ENCODE measurements around the gene REC8. TPM values are rescaled to one million over a fixed set of nuclear protein-coding genes. Genes with fewer than 3 reads are reported as not detected.

The REC8 gene
- total RNA-seq, 1 experiment from 2014 or later: 9.8 TPM

DNA sequence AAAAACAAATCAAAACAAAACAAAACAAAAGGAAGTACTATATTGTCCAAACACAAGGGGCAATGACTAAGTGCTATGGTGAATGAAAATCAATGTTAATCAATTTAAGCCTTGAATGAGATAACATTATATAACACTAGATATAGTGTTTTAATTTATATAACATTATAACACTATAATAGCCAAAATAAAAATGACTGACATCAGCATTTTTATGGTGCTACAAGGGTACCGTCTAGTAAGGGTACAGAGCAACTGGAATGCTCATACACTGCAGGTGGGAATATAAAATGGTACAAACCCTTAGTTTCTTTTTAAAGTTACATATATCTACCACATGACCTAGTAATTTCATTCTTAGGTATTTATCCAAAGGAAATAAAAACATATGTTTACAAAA, 54.6 kb downstream of the REC8 start:
- ATAC-seq: no peak
- peaks cover 6% of the 10 kb centered on the region for H3K36me3 ChIP-seq (ENCODE audit: control insufficient read depth, insufficient read depth, low read length)
- DNase-seq (ENCODE audit: low read depth, low spot score): no peak
- in situ Hi-C loops (cut with HindIII; ENCODE audit: low pct_unique_long_range_greater_than_20kb, low sequenced_read_pairs): no loop called here
- no peaks in the 10 kb centered on the region for H3K27me3 ChIP-seq (ENCODE audit: control insufficient read depth, insufficient read depth, low read length)
- BruUV-seq (replicated peaks): no TSS peak
- intact Hi-C loops (cut with micrococcal nuclease; ENCODE audit: unreplicated experiment): no loop called here
- H3K27ac ChIP-seq (ENCODE audit: low read length): no peak overlapping the region
- 0 out of 2 replicates have a peak, but pooled peaks cover 3% of the 10 kb centered on the region for H3K4me1 ChIP-seq (ENCODE audit: control insufficient read depth, insufficient read depth, low read length)
- TF ChIP-seq TCF7L2 (IDR thresholded peaks at IDR 0.05; ENCODE audit: low read depth, low read length) (no peak), SIN3A (IDR thresholded peaks at IDR 0.05; ENCODE audit: borderline replicate concordance, insufficient read depth, low read depth, low read length) (no peak), REST (IDR thresholded peaks at IDR 0.05; ENCODE audit: insufficient read depth in 1 of 2, low read depth in 2 of 2, low read length in 1 of 2) (no peak), POLR2AphosphoS5 (IDR thresholded peaks at IDR 0.05; ENCODE audit: low read depth, low read length) (no peak)
- TF ChIP-seq, protein P1, sequence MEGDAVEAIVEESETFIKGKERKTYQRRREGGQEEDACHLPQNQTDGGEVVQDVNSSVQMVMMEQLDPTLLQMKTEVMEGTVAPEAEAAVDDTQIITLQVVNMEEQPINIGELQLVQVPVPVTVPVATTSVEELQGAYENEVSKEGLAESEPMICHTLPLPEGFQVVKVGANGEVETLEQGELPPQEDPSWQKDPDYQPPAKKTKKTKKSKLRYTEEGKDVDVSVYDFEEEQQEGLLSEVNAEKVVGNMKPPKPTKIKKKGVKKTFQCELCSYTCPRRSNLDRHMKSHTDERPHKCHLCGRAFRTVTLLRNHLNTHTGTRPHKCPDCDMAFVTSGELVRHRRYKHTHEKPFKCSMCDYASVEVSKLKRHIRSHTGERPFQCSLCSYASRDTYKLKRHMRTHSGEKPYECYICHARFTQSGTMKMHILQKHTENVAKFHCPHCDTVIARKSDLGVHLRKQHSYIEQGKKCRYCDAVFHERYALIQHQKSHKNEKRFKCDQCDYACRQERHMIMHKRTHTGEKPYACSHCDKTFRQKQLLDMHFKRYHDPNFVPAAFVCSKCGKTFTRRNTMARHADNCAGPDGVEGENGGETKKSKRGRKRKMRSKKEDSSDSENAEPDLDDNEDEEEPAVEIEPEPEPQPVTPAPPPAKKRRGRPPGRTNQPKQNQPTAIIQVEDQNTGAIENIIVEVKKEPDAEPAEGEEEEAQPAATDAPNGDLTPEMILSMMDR (IDR thresholded peaks at IDR 0.05): no peak
- ChIA-PET CTCF (no interaction called here), POLR2A (no interaction called here)
- no peak overlapping the region for H3K4me3 ChIP-seq (ENCODE audit: low read depth in 2 of 2, low read length in 2 of 2)
- no peaks in the 10 kb centered on the region for H3K9me3 ChIP-seq (ENCODE audit: control insufficient read depth, insufficient read depth, low read depth, low read length)

GRCh38 chr14:24228902-24229301, 57.0 kb downstream of the REC8 start:
- in situ Hi-C loops (cut with HindIII; ENCODE audit: low pct_unique_long_range_greater_than_20kb, low sequenced_read_pairs) (no loop called here), intact Hi-C loops (cut with micrococcal nuclease; ENCODE audit: unreplicated experiment) (no loop called here)
- Histone ChIP-seq H3K4me3 (ENCODE audit: low read depth in 2 of 2, low read length in 2 of 2) (no peak overlapping the region), H3K36me3 (ENCODE audit: control insufficient read depth, insufficient read depth, low read length) (peaks cover 9% of the 10 kb centered on the region), H3K27me3 (ENCODE audit: control insufficient read depth, insufficient read depth, low read length) (no peaks in the 10 kb centered on the region), H3K9me3 (ENCODE audit: control insufficient read depth, insufficient read depth, low read depth, low read length) (no peaks in the 10 kb centered on the region), H3K27ac (ENCODE audit: low read length) (no peak overlapping the region), H3K4me1 (ENCODE audit: control insufficient read depth, insufficient read depth, low read length) (peaks cover 8% of the 10 kb centered on the region)
- ATAC-seq: no peak
- TSS peak; percentile 60 for BruUV-seq (replicated peaks)
- CTCF ChIA-PET: no interaction called here
- DNase-seq (ENCODE audit: low read depth, low spot score): no peak
- POLR2A ChIA-PET: interaction anchor here (0.6 to 0.7 kb wide), 3 partner anchors 87 to 114 kb away, joined by 3 to 13 read pairs (median 4); partner anchors contain the start of genes DCAF11 and NRL
- no peak for TF ChIP-seq REST (IDR thresholded peaks at IDR 0.05; ENCODE audit: insufficient read depth in 1 of 2, low read depth in 2 of 2, low read length in 1 of 2)
- no peak for TF ChIP-seq TCF7L2 (IDR thresholded peaks at IDR 0.05; ENCODE audit: low read depth, low read length)
- no peak for TF ChIP-seq POLR2AphosphoS5 (IDR thresholded peaks at IDR 0.05; ENCODE audit: low read depth, low read length)
- TF ChIP-seq SIN3A (IDR thresholded peaks at IDR 0.05; ENCODE audit: borderline replicate concordance, insufficient read depth, low read depth, low read length): no peak
- TF ChIP-seq, protein P1 (IDR thresholded peaks at IDR 0.05): no peak
